Body of pancreas (tissue), 4 donors: ENCODE results near the gene ERC2.

ENCODE experiments used
- CTCF ChIP-seq, 7 experiments: fragments of 450-650 bp in 4 of 7; fragments of 200-600 bp in 3 of 7; sonication (generic) in 3 of 7; IDR thresholded peaks; one replicate each; pipeline ENCODE4 v1.5.1; 2016 to 2019; ENCODE audit warnings: antibody characterized with exemption in 7 of 7
- POLR2A ChIP-seq, 3 donors: fragments of 450-650 bp; IDR thresholded peaks; one replicate each; pipeline ENCODE4 v1.6.1; 2016; ENCODE audit warnings: antibody characterized with exemption in 3 of 3, mild to moderate bottlenecking in 2 of 3

DNA sequence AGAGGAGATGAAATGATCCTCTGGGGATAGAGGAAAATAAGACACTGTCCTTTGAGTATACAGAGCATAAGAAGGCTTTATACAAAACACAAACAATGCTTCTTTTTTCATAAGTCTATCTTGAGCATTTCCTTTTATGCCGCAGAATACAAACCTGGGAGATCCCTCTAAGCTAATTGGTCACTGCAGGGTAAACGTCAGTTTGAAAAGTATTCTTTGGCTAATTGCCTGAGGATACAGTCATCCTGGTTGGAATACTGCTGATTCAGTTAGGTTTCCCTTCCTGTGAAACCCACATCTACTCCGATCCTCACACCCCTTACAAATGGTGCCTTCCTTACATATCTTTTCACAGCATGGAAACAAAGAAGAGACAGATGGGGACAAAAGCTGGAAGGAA is 991.8 kb downstream of the ERC2 start:
- TF ChIP-seq CTCF (IDR thresholded peaks at IDR 0.05) (no peak), POLR2A (IDR thresholded peaks at IDR 0.05) (no peak)
